Liver (tissue), 3 donors: ENCODE data around the gene TTC3.

Experiments used
- CTCF ChIP-seq: fragments of 150-350 bp; IDR thresholded peaks from 2 replicates; pipeline ENCODE4 v1.5.1; 2017; ENCODE audit warnings: improper control_type of control experiment, low read depth, low read length; ENCODE audit not compliant: missing input control
- GABPA ChIP-seq, 2 donors: IDR thresholded peaks in 1 of 2; conservative IDR thresholded peaks in 1 of 2; 2 replicates each; pipeline ENCODE4 v1.6.1; 2016; ENCODE audit warnings: antibody characterized with exemption in 2 of 2, mild to moderate bottlenecking in 1 of 2, moderate library complexity in 1 of 2
- HNF4G ChIP-seq: IDR thresholded peaks from 2 replicates; pipeline ENCODE4 v1.6.1; 2016; ENCODE audit warnings: antibody characterized with exemption
- JUND ChIP-seq, 2 donors: IDR thresholded peaks; 2 replicates each; pipeline ENCODE4 v1.6.1; 2016; ENCODE audit warnings: antibody characterized with exemption in 2 of 2
- MAX ChIP-seq: IDR thresholded peaks from 2 replicates; pipeline ENCODE4 v1.6.1; 2016; ENCODE audit warnings: antibody characterized with exemption
- RAD21 ChIP-seq, 2 donors: IDR thresholded peaks; 2 replicates each; pipeline ENCODE4 v1.6.1; 2016; ENCODE audit warnings: antibody characterized with exemption in 2 of 2, mild to moderate bottlenecking in 2 of 2
- REST ChIP-seq: IDR thresholded peaks from 2 replicates; pipeline ENCODE4 v1.6.1; 2016; ENCODE audit warnings: antibody characterized with exemption, mild to moderate bottlenecking
- ZBTB33 ChIP-seq: IDR thresholded peaks from 2 replicates; pipeline ENCODE4 v1.6.1; 2016; ENCODE audit warnings: antibody characterized with exemption
- donor health status: healthy.
- donor health status: healthy.

- TF ChIP-seq CTCF, result no peak
- TF ChIP-seq MAX, result no peak
- no peak for TF ChIP-seq RAD21 (IDR thresholded peaks at IDR 0.05)
- no peak for TF ChIP-seq GABPA (IDR thresholded peaks at IDR 0.05 in 1 of 2, conservative IDR thresholded peaks at IDR 0.05 in 1 of 2)
- no peak for TF ChIP-seq ZBTB33
- TF ChIP-seq REST, result no peak
- TF ChIP-seq HNF4G, result no peak
- TF ChIP-seq JUND (IDR thresholded peaks at IDR 0.05), result no peak
These were observed 44.1 kb downstream of the TTC3 start for GRCh38 chr21:37117204-37117603.
